Occipital lobe (tissue), 2 donors: Measurements from ENCODE around the gene COPS3. TPM values are rescaled to one million over a fixed set of nuclear protein-coding genes. Genes with fewer than 3 reads are reported as not detected.

Experiments
- DNase-seq: peaks from one replicate; lab custom pipeline; 2025; lab: John Stamatoyannopoulos, UW
- total RNA-seq: library from RNA; depleted of rRNA; stranded (reverse); fragments of >200 nt; gene quantifications from one replicate; pipeline ENCODE4 v1.2.3, GENCODE V29; 2014

COPS3 gene
- 113 TPM for total RNA-seq

- peak; percentile 96 for DNase-seq
These were observed at the start of gene COPS3 for GRCh38 chr17:17280613-17281549. Gene COPS3, minus strand, starts transcription at chr17:17281246. Its CDS starts 60 bp downstream, at chr17:17281186.

- no peak for DNase-seq
These were observed 47.2 kb upstream of the COPS3 start for GRCh38 chr17:17328251-17328650.

- DNase-seq, result no peak
These were observed 45.3 kb upstream of the COPS3 start for GRCh38 chr17:17326275-17326875.

- no peak for DNase-seq
These were observed 44.8 kb upstream of the COPS3 start for GRCh38 chr17:17325816-17326215.

- no peak for DNase-seq
These were observed 44.2 kb upstream of the COPS3 start for GRCh38 chr17:17325228-17325627.

GRCh38 chr17:17324616-17325015 is 43.6 kb upstream of the COPS3 start:
- no peak for DNase-seq

GRCh38 chr17:17322516-17323510 is 41.8 kb upstream of the COPS3 start:
- no peak for DNase-seq

GRCh38 chr17:17321356-17322025 is 40.4 kb upstream of the COPS3 start:
- DNase-seq, result no peak

- no peak for DNase-seq
These were observed 39.8 kb upstream of the COPS3 start for GRCh38 chr17:17320911-17321220.

GRCh38 chr17:17320188-17320910 is 39.3 kb upstream of the COPS3 start:
- no peak for DNase-seq

- no peak for DNase-seq
These were observed 34.2 kb upstream of the COPS3 start for GRCh38 chr17:17315142-17315821.

GRCh38 chr17:17314501-17315071 is 33.5 kb upstream of the COPS3 start:
- DNase-seq, result no peak

- no peak for DNase-seq
These were observed 32.4 kb upstream of the COPS3 start for GRCh38 chr17:17313350-17313991.

- DNase-seq, result no peak
These were observed 28.3 kb upstream of the COPS3 start for GRCh38 chr17:17309356-17309755.

GRCh38 chr17:17305281-17305801 is 24.3 kb upstream of the COPS3 start:
- DNase-seq, result no peak

- no peak for DNase-seq
These were observed 23.5 kb upstream of the COPS3 start for GRCh38 chr17:17304521-17304985.

- DNase-seq, result no peak
These were observed 22.9 kb upstream of the COPS3 start for GRCh38 chr17:17303847-17304490.
